ENCODE results near the gene ADCY5.

ADCY5 gene

GRCh38 chr3:123344175-123344906 is 104.5 kb downstream of the ADCY5 start (continued):
- TF ChIP-seq ZBTB21 (tag by site-specific recombination; IDR thresholded peaks at IDR 0.05) (peak; percentile 61; the same call in 1 of the 2 replicates), ZNF488 (tag by site-specific recombination; IDR thresholded peaks at IDR 0.05) (peak; percentile 75), ZNF2 (tag by site-specific recombination; IDR thresholded peaks at IDR 0.05) (no peak), ZNF747 (tag by site-specific recombination; IDR thresholded peaks at IDR 0.05) (no peak), RBAK (tag by site-specific recombination; IDR thresholded peaks at IDR 0.05) (no peak), ZFP37 (tag by site-specific recombination; IDR thresholded peaks at IDR 0.05) (no peak), ZNF704 (tag by site-specific recombination; IDR thresholded peaks at IDR 0.05) (no peak), ZNF629 (tag by site-specific recombination; IDR thresholded peaks at IDR 0.05) (peak; percentile 75), ZNF214 (tag by site-specific recombination; IDR thresholded peaks at IDR 0.05; ENCODE audit: borderline replicate concordance) (no peak), ZNF777 (tag by site-specific recombination; IDR thresholded peaks at IDR 0.05; ENCODE audit: borderline replicate concordance) (no peak), ZNF114 (tag by site-specific recombination; IDR thresholded peaks at IDR 0.05) (no peak), ZFHX2 (tag by site-specific recombination; conservative IDR thresholded peaks at IDR 0.05) (no peak), SALL2 (tag by site-specific recombination; IDR thresholded peaks at IDR 0.05; ENCODE audit: borderline replicate concordance) (no peak), ZNF544 (tag by site-specific recombination; IDR thresholded peaks at IDR 0.05) (no peak), IKZF3 (tag by site-specific recombination; IDR thresholded peaks at IDR 0.05) (peak; percentile 71), ZNF664 (tag by site-specific recombination; IDR thresholded peaks at IDR 0.05) (no peak), ZNF596 (tag by site-specific recombination; IDR thresholded peaks at IDR 0.05) (no peak), ZNF146 (tag by site-specific recombination; IDR thresholded peaks at IDR 0.05) (no peak), ZNF18 (tag by site-specific recombination; IDR thresholded peaks at IDR 0.05) (no peak), ZNF514 (tag by site-specific recombination; IDR thresholded peaks at IDR 0.05) (no peak), ZNF792 (tag by site-specific recombination; IDR thresholded peaks at IDR 0.05) (no peak), ZSCAN30 (tag by site-specific recombination; IDR thresholded peaks at IDR 0.05) (no peak), ZNF626 (tag by site-specific recombination; IDR thresholded peaks at IDR 0.05) (no peak), ZNF510 (tag by site-specific recombination; IDR thresholded peaks at IDR 0.05; ENCODE audit: insufficient replicate concordance) (no peak), ZNF433 (tag by site-specific recombination; IDR thresholded peaks at IDR 0.05; ENCODE audit: low read depth) (no peak), ZNF19 (tag by site-specific recombination; IDR thresholded peaks at IDR 0.05; ENCODE audit: low read depth) (no peak), KLF1 (tag by site-specific recombination; IDR thresholded peaks at IDR 0.05) (no peak), GFI1B (tag by site-specific recombination; IDR thresholded peaks at IDR 0.05) (no peak), ZNF175 (tag by site-specific recombination; IDR thresholded peaks at IDR 0.05) (no peak), ZNF366 (tag by site-specific recombination; conservative IDR thresholded peaks at IDR 0.05) (no peak), PRDM4 (tag by site-specific recombination; IDR thresholded peaks at IDR 0.05) (no peak), ZBTB48 (tag by site-specific recombination; IDR thresholded peaks at IDR 0.05) (0 out of 2 replicates have a peak, but pooled peaks have one; percentile 23), ZEB2 (tag by site-specific recombination; IDR thresholded peaks at IDR 0.05) (peak; percentile 93), PRDM1 (tag by site-specific recombination; IDR thresholded peaks at IDR 0.05) (no peak), ZXDB (tag by site-specific recombination; IDR thresholded peaks at IDR 0.05) (no peak), ZBTB26 (tag by site-specific recombination; optimal IDR thresholded peaks at IDR 0.05) (no peak)
